ENCODE measurements around the gene RGS3.

The RGS3 gene

GRCh38 chr9:113590991-113591898, 127.7 kb downstream of the RGS3 start:
- peak; percentile 75 for DNase-seq

- DNase-seq = no peak
Observed at GRCh38 chr9:113591899-113592625, 128.5 kb downstream of the RGS3 start.

- DNase-seq = no peak
Observed at GRCh38 chr9:113592876-113593575, 129.5 kb downstream of the RGS3 start.

- DNase-seq = no peak
Observed at GRCh38 chr9:113593682-113594281, 130.3 kb downstream of the RGS3 start.

GRCh38 chr9:113594484-113595299, 131.2 kb downstream of the RGS3 start:
- no peak for DNase-seq

GRCh38 chr9:113596616-113597320, 133.2 kb downstream of the RGS3 start:
- DNase-seq = no peak

DNA sequence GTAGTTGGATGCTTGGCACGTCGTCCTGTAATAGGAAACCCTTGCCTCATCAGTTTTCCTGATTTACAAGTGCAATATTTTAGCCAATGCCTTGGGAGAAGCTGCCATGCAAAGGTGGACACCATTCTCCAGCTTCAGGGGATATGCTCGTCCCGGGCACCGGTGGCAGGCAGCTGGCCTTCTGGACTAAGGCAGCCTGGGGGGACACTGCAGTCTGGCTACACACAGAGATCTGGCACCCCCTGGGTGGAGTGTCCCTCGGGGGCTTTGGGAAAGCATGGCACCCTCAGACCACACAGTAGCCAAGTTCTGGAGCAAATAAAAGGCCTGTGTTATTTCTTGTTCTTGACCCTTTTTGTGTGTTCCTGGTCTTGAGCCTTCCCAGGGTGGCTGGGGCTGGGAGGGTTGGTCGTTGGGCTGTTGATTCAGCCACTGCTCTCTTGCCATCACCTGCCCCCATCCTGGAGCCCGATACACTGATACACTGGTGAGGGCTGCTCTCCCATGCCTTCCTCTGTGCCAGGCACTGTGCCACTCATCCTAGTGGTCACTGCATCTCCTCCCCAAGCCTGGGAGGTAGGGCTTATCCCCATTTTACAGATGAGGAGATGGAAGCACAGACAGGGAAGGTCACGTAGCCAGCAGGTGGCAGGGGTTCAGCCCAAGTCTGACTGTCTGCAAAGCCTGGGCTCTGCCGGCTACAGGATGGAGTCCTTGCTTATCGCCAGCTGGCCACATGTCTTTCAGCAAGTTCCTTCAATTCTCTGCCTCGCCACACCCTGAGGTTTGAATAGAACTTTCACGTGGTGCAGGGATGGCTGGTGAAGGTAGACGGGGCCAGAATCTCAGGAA, 134.1 kb downstream of the RGS3 start:
- DNase-seq = no peak

- DNase-seq = no peak
Observed at GRCh38 chr9:113598451-113598850, 134.9 kb downstream of the RGS3 start.

DNA sequence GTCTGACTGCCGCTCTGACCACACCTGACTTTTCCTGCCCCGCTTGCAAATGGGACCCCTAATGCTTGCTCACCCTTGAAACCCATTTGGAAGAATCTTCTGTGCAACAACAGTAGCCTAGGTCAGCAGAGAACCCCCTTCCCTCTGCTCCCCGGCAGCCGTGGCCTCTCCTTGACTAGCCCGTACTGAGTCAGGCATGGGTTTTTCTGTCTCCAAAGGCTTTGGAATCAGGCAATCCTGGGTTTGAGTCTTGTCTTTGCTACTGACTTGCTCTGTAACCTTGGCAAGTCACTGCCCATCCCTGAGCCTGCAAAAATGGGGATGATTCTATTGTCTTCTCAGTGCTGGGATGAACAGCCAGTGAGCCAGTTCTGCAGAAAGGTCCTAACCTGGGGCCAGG, 135.4 kb downstream of the RGS3 start:
- no peak for DNase-seq

- DNase-seq = no peak
Observed at GRCh38 chr9:113599646-113600022, 136.1 kb downstream of the RGS3 start.

GRCh38 chr9:113600023-113600823, 136.7 kb downstream of the RGS3 start:
- no peak for DNase-seq

GRCh38 chr9:113600871-113601614, 137.5 kb downstream of the RGS3 start:
- no peak for DNase-seq

GRCh38 chr9:113601656-113602055, 138.1 kb downstream of the RGS3 start:
- DNase-seq = no peak

DNA sequence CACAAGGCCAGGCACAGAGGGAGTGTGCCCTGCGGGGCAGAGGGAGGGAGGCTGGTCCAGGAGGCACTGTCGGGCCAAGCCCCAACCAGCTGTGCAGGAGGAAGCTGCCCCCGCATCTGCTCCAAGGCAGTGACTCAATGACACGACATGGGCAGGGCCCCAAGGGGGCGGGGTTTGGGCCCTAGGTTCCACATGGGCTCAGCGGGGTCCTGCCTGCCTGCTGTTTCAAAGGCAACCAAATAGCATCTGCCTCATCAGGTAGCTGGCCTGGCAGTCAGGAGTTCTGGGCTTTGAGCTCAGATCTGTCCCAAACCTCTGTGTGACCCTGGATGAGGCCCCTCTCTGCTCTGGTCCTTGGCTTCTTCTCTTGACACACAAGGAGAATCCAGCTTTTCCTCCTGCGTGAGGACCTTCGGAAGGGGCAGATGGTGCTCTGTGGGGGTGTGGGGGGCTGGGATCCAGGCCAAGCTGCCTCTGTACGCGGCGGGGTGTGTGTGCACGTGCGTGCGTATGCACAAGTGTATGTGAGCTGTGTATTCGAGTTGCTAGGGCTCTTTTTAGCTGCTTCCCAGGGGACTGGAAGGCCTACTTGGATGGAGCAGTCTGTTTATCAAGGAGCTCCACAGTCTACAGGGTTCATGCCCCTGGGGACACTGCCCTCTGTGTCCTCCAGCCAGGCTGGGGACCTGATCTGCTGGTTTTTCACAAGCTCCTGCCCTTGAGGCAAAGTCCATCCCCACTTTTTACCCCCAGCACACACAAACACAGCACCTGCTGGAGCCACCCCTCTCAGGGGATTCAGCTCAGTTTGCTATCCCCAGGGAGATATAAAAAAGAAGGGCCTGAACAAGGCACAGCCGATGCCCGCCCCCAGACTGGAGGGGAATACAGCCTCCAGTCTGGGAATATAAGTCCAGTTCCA, 138.9 kb downstream of the RGS3 start:
- no peak for DNase-seq

DNA sequence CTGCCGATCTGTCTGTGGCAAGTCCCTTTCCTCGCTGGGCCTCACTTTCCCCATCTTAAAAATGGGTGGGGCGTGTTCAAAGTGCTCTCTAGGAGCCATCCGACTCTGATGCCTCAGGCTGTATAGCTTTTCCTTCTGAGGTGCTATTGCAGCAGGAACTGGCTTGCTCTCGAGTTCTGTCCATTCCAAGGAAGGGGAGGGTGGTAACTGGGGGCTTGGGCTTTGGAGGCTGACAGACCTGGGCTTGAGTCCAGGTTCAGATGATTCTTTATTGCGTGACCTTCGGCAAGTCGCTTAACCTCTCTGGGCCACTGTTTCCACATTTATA, 139.5 kb downstream of the RGS3 start:
- no peak for DNase-seq

- DNase-seq = no peak
Observed at GRCh38 chr9:113603773-113604172, 140.2 kb downstream of the RGS3 start.

DNA sequence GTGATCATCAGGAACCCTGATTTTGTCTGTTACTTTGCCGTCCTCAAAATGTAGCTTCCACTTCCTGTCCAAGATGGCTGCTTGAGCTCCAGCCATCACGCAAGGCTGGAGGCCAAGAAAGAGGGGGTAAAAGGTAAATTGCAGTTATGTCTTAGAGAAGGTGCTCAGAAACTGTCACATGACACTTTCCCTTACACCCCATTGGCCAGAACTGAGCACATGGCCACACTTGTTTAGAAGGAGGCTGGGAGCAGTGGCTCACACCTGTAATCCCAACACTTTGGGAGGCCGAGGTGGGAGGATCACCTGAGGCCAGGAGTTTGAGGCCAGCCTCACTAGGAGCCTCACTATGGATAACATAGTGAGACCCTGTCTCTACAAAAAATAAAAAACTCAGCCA, 140.9 kb downstream of the RGS3 start:
- DNase-seq = no peak

DNA sequence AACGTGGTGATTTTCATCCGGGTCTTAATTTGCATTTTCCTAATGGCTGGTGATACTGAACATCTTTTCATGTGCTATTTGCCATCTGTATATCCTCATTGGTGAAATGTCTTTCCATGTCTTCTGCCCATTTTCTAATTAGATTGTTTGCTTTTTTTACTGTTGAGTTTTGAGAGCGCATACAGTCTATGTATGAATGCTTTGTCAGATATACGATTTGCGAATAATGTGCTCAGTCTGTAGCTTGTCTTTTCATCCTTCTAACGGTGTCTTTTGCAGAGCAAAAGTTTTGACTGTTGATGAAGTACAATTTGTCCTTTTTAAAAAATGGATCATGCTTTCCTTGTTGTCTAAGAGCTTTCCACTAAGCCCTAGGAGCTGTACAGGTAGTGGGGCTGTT, 143.0 kb downstream of the RGS3 start:
- no peak for DNase-seq
